ENCODE data around the gene HOXA7.

The HOXA7 gene

GRCh38 chr7:27146491-27147198 is 9.8 kb downstream of the HOXA7 start:
- no peak for DNase-seq (ENCODE audit: low read depth)
- no peak overlapping the region for H3K4me3 ChIP-seq (ENCODE audit: low read depth, low read length)
- TF ChIP-seq CTCF (IDR thresholded peaks at IDR 0.05; ENCODE audit: low read depth, low read length, missing control alignments): no peak

- no peak overlapping the region for H3K4me3 ChIP-seq (ENCODE audit: low read depth, low read length)
- no peak for TF ChIP-seq CTCF (IDR thresholded peaks at IDR 0.05; ENCODE audit: low read depth, low read length, missing control alignments)
- DNase-seq (ENCODE audit: low read depth): no peak
Measured at GRCh38 chr7:27145914-27146412, 10.5 kb downstream of the HOXA7 start.

- no peak for DNase-seq (ENCODE audit: low read depth)
- no peak overlapping the region for H3K4me3 ChIP-seq (ENCODE audit: low read depth, low read length)
- TF ChIP-seq CTCF (IDR thresholded peaks at IDR 0.05; ENCODE audit: low read depth, low read length, missing control alignments): no peak
Measured at GRCh38 chr7:27145165-27145913, 11.1 kb downstream of the HOXA7 start.

GRCh38 chr7:27144781-27145164 is 11.7 kb downstream of the HOXA7 start:
- H3K4me3 ChIP-seq (ENCODE audit: low read depth, low read length): no peak overlapping the region
- TF ChIP-seq CTCF (IDR thresholded peaks at IDR 0.05; ENCODE audit: low read depth, low read length, missing control alignments): no peak

GRCh38 chr7:27143950-27144780 is 12.3 kb downstream of the HOXA7 start:
- no peak for TF ChIP-seq CTCF (IDR thresholded peaks at IDR 0.05; ENCODE audit: low read depth, low read length, missing control alignments)
- DNase-seq (ENCODE audit: low read depth): no peak
- H3K4me3 ChIP-seq (ENCODE audit: low read depth, low read length): no peak overlapping the region

More at GRCh38 chr7:27144781-27145164, 11.7 kb downstream of the HOXA7 start:
- DNase-seq (ENCODE audit: low read depth): no peak

- no peak for DNase-seq (ENCODE audit: low read depth)
- H3K4me3 ChIP-seq (ENCODE audit: low read depth, low read length): no peak within 1 kb of the TSS
Measured at GRCh38 chr7:27143023-27143949, 13.2 kb downstream of the HOXA7 start, which contains the start of gene HOXA5. Gene HOXA5 (minus strand): TSS chr7:27143681. CDS start chr7:27143607, 74 bp downstream.

More at GRCh38 chr7:27143023-27143949, 13.2 kb downstream of the HOXA7 start, which contains the start of gene HOXA5:
- TF ChIP-seq CTCF (IDR thresholded peaks at IDR 0.05; ENCODE audit: low read depth, low read length, missing control alignments): no peak

All from GM12864 (cell line).